Keratinocyte (primary cell): ENCODE results near the gene GPX2.

Source experiments
- EZH2 ChIP-seq: IDR thresholded peaks from one replicate; pipeline ENCODE4 v1.6.1; 2012; ENCODE audit warnings: inconsistent platforms, mild to moderate bottlenecking, low read length, moderate library complexity
- TF ChIP-seq, protein P1 (sequence below), 3 experiments: IDR thresholded peaks in 1 of 3; conservative IDR thresholded peaks in 1 of 3; optimal IDR thresholded peaks in 1 of 3; 2 replicates in 2 of 3; 3 replicates in 1 of 3; pipeline versions ENCODE3 to v1.5.1; 2011; ENCODE audit warnings: low read length in 3 of 3, mild to moderate bottlenecking in 3 of 3, moderate library complexity in 2 of 3, control low read depth in 1 of 3, inconsistent platforms in 1 of 3; ENCODE audit not compliant: insufficient read depth in 2 of 3; ENCODE audit errors: extremely low read depth in 1 of 3

DNA sequence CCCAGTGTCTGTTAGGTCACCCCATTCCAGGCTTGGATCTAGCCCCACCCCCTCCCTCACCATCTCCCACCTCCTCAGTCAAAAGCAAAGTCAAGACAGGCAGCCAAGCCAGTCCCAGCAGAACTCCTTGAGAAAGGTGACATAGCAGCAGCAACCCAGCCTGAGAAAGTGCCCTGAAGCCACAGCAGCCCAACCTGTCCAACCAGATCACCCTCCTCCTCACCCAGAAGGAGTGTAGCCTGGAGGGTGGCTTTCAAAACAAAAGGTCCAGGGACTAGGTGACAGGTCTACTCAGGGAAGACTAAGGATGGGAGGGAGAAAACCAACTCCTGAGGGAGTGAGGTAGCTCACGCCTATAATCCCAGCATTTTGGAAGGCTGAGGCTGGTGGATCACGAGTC lies 24.4 kb upstream of the GPX2 start:
- TF ChIP-seq, protein P1, sequence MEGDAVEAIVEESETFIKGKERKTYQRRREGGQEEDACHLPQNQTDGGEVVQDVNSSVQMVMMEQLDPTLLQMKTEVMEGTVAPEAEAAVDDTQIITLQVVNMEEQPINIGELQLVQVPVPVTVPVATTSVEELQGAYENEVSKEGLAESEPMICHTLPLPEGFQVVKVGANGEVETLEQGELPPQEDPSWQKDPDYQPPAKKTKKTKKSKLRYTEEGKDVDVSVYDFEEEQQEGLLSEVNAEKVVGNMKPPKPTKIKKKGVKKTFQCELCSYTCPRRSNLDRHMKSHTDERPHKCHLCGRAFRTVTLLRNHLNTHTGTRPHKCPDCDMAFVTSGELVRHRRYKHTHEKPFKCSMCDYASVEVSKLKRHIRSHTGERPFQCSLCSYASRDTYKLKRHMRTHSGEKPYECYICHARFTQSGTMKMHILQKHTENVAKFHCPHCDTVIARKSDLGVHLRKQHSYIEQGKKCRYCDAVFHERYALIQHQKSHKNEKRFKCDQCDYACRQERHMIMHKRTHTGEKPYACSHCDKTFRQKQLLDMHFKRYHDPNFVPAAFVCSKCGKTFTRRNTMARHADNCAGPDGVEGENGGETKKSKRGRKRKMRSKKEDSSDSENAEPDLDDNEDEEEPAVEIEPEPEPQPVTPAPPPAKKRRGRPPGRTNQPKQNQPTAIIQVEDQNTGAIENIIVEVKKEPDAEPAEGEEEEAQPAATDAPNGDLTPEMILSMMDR (optimal IDR thresholded peaks at IDR 0.05 in 1 of 3, IDR thresholded peaks at IDR 0.05 in 1 of 3, conservative IDR thresholded peaks at IDR 0.05 in 1 of 3; ENCODE audit: extremely low read depth in 1 of 3, insufficient read depth in 2 of 3, low read length in 3 of 3): no peak
- no peak for TF ChIP-seq EZH2
